HepG2 (cell line): ENCODE measurements around the gene EHD1. TPM values are rescaled to one million over a fixed set of nuclear protein-coding genes. Genes with fewer than 3 reads are reported as not detected.

Experiments used
- ATAC-seq: fragments of 200-7000 bp; cut with Tn5 transposase; 3 replicates; pipeline ENCODE4 v1.9.1; 2020; ENCODE audit warnings: mild to moderate bottlenecking, moderate library complexity
- BruUV-seq: library from RNA; stranded (reverse); fragments of 400-500 nt; replicated peaks from 2 replicates; lab custom pipeline; 2021; lab: Mats Ljungman, UMichigan
- CTCF ChIA-PET: fragments of 300-600 bp; formaldehyde crosslinking; extraction: SDS; loops from one replicate; lab custom pipeline; 2021; ENCODE audit warnings: low total read pairs, inconsistent platforms, low intra/inter-chr PET ratio; lab: Yijun Ruan, JAX
- POLR2A ChIA-PET: fragments of 350-600 bp; sonication (Branson Sonifier 250); formaldehyde crosslinking; loops from one replicate; lab custom pipeline; 2020; ENCODE audit warnings: antibody characterized with exemption, inconsistent platforms; lab: Yijun Ruan, JAX
- DNase-seq: peaks from one replicate; pipeline ENCODE4 v3.0.0-alpha.2; 2015; ENCODE audit warnings: low spot score
- FAIRE-seq: peaks from 3 replicates; lab custom pipeline; 2011; peaks lifted over from hg19 to GRCh38; lab: Jason Lieb, UNC
- H2AFZ ChIP-seq: one replicate; pipeline ENCODE4 v1.6.1; 2011; ENCODE audit warnings: low read length, inconsistent platforms
- H3K27ac ChIP-seq: fragments of 300-600 bp; 3 replicates; pipeline ENCODE4 v1.8.0; 2011; ENCODE audit warnings: mixed run types, mild to moderate bottlenecking, mixed read lengths, low read length, inconsistent platforms; ENCODE audit not compliant: insufficient read depth; ENCODE audit errors: extremely low read length
- H3K27me3 ChIP-seq, 2 experiments: fragments of 200-600 bp in 1 of 2; 2 replicates in 1 of 2; 3 replicates in 1 of 2; pipeline versions ENCODE4 v1.6.0 to v1.8.0; 2011; ENCODE audit warnings: low read length in 2 of 2, mild to moderate bottlenecking in 2 of 2, moderate library complexity in 2 of 2, inconsistent platforms in 1 of 2; ENCODE audit not compliant: insufficient read depth in 2 of 2, control insufficient read depth in 1 of 2
- H3K36me3 ChIP-seq, 2 experiments: fragments of 200-600 bp in 1 of 2; replicated peaks in 1 of 2; 2 replicates in 1 of 2; 3 replicates in 1 of 2; pipeline versions ENCODE4 v1.5.1 to v1.8.0; 2011; ENCODE audit warnings: low read length in 2 of 2, inconsistent platforms in 1 of 2; ENCODE audit not compliant: insufficient read depth in 2 of 2, control insufficient read depth in 1 of 2
- H3K4me1 ChIP-seq: 2 replicates; pipeline ENCODE4 v1.5.1; 2012; ENCODE audit warnings: low read length, inconsistent platforms; ENCODE audit not compliant: insufficient read depth
- H3K4me2 ChIP-seq: 2 replicates; pipeline ENCODE4 v1.6.0; 2011; ENCODE audit warnings: low read depth, low read length, inconsistent platforms
- H3K4me3 ChIP-seq, 3 experiments: fragments of 200-600 bp in 1 of 3; sonication (generic), shearing (Covaris generic) in 1 of 3; replicated peaks in 1 of 3; 2 replicates each; pipeline ENCODE4 v1.5.1; 2011 to 2016; ENCODE audit warnings: low read length in 3 of 3, inconsistent platforms in 2 of 3, low read depth in 2 of 3, mild to moderate bottlenecking in 2 of 3, control low read depth in 1 of 3, mixed read lengths in 1 of 3; ENCODE audit not compliant: insufficient read depth in 1 of 3
- H3K79me2 ChIP-seq: one replicate; pipeline ENCODE4 v1.6.1; 2011; ENCODE audit warnings: low read length, inconsistent platforms; ENCODE audit not compliant: insufficient read depth
- H3K9ac ChIP-seq: 2 replicates; pipeline ENCODE4 v1.6.0; 2011; ENCODE audit warnings: mild to moderate bottlenecking, low read depth, low read length, inconsistent platforms; ENCODE audit not compliant: insufficient read depth
- H3K9me3 ChIP-seq: 2 replicates; pipeline ENCODE4 v1.5.1; 2012; ENCODE audit warnings: mild to moderate bottlenecking, low read length
- H4K20me1 ChIP-seq: 2 replicates; pipeline ENCODE4 v1.6.0; 2011; ENCODE audit warnings: inconsistent platforms, mild to moderate bottlenecking, low read length, moderate library complexity; ENCODE audit not compliant: insufficient read depth
- CTCF ChIP-seq: sonication (generic); formaldehyde crosslinking; IDR thresholded peaks from 2 replicates; pipeline ENCODE4 v1.5.0; 2020; ENCODE audit warnings: mild to moderate bottlenecking, missing genetic modification reagents, moderate library complexity
- FIP1L1 ChIP-seq: fragments of 200-400 bp; formaldehyde crosslinking; IDR thresholded peaks from 2 replicates; pipeline ENCODE4 v1.6.1; 2018; ENCODE audit warnings: low read depth, mild to moderate bottlenecking, low read length, moderate library complexity, borderline replicate concordance; ENCODE audit not compliant: insufficient read depth
- FLYWCH1 ChIP-seq: sonication (generic); formaldehyde crosslinking; IDR thresholded peaks from 2 replicates; pipeline ENCODE4 v1.8.1; 2023; ENCODE audit warnings: mild to moderate bottlenecking, missing genetic modification reagents
- NONO ChIP-seq, 2 experiments: fragments of 450-650 bp in 1 of 2; sonication (generic) in 1 of 2; formaldehyde crosslinking in 1 of 2; IDR thresholded peaks in 1 of 2; conservative IDR thresholded peaks in 1 of 2; 2 replicates each; pipeline versions ENCODE4 v1.6.1 to v1.8.0; 2017 to 2022; ENCODE audit warnings: mild to moderate bottlenecking in 1 of 2, missing genetic modification reagents in 1 of 2, moderate library complexity in 1 of 2
- WIZ ChIP-seq: sonication (generic); formaldehyde crosslinking; IDR thresholded peaks from 2 replicates; pipeline ENCODE4 v1.5.1; 2020; ENCODE audit warnings: mild to moderate bottlenecking, missing genetic modification reagents
- ZBTB3 ChIP-seq: sonication (generic); formaldehyde crosslinking; IDR thresholded peaks from 2 replicates; pipeline ENCODE4 v1.4.0; 2020; ENCODE audit warnings: low read depth, mild to moderate bottlenecking, moderate library complexity, missing genetic modification reagents, borderline replicate concordance
- ZFP62 ChIP-seq: sonication (generic); formaldehyde crosslinking; IDR thresholded peaks from 2 replicates; pipeline ENCODE4 v1.4.0; 2020; ENCODE audit warnings: missing genetic modification reagents
- ZFYVE20 ChIP-seq: sonication (generic); formaldehyde crosslinking; IDR thresholded peaks from 2 replicates; pipeline ENCODE4 v1.8.0; 2023; ENCODE audit warnings: low read depth, mild to moderate bottlenecking, moderate library complexity, missing genetic modification reagents, borderline replicate concordance
- ZNF260 ChIP-seq: sonication (generic); formaldehyde crosslinking; IDR thresholded peaks from 2 replicates; pipeline ENCODE4 v1.4.0; 2020; ENCODE audit warnings: missing genetic modification reagents, low read depth, mild to moderate bottlenecking, borderline replicate concordance
- ZNF430 ChIP-seq: sonication (generic); formaldehyde crosslinking; IDR thresholded peaks from 2 replicates; pipeline ENCODE4 v1.9.0; 2021; ENCODE audit warnings: mild to moderate bottlenecking, missing genetic modification reagents
- ZNF724P ChIP-seq: sonication (generic); formaldehyde crosslinking; IDR thresholded peaks from 2 replicates; pipeline ENCODE4 v1.8.0; 2022; ENCODE audit warnings: missing genetic modification reagents, borderline replicate concordance
- WGBS: methylation state at CpG from one replicate; pipeline ENCODE4 v1.1.6; 2017; ENCODE audit warnings: low lambda C conversion rate; 5-methylcytosine and 5-hydroxymethylcytosine counted together
- in situ Hi-C: cut with HindIII; loops from 2 replicates; pipeline ENCODE4 v1.10.0; 2017; ENCODE audit warnings: low pct_unique_long_range_greater_than_20kb; ENCODE audit not compliant: extremely low pct_ligation_motif_present
- intact Hi-C: fragments of 100-400 bp; cut with micrococcal nuclease; formaldehyde crosslinking; loops from one replicate; pipeline ENCODE4 v1.10.0; 2022; ENCODE audit not compliant: unreplicated experiment
- polyA plus RNA-seq, 8 experiments: library from polyadenylated mRNA; depleted of rRNA in 3 of 8; stranded (reverse) in 7 of 8; unstranded in 1 of 8; fragments of >200 nt; fragmentation: Illumina TruSeq in 4 of 8; extraction: Trizol in 4 of 8; gene quantifications; 2 replicates each; pipeline versions ENCODE4 v1.2.1 to v1.2.3, GENCODE V29; 2011 to 2016; ENCODE audit warnings: low read depth in 4 of 8, missing spikeins in 1 of 8, mixed read lengths in 1 of 8; ENCODE audit not compliant: insufficient read depth in 1 of 8
- total RNA-seq, 5 experiments: library from RNA; depleted of rRNA; stranded (reverse); fragments of >200 nt; fragmentation: Illumina TruSeq; extraction: Trizol; gene quantifications; 2 replicates each; pipeline ENCODE4 v1.2.3, GENCODE V29; 2016; ENCODE audit warnings: low read depth in 1 of 5

The EHD1 gene
- total and polyA plus RNA-seq, 2 of the 13 experiments (the other 11 are each of a cell fraction or from before 2014, with no cell fraction given): 23.6 to 26.6 TPM

GRCh38 chr11:64884019-64884418 is 5.6 kb upstream of the EHD1 start:
- intact Hi-C loops: no loop called here
- ChIA-PET POLR2A (interaction anchor here (1.0 to 11.5 kb wide), 5 partner anchors 7 to 105 kb away, joined by 3 to 132 read pairs (median 6); partner anchors contain the start of genes EHD1 and SF1), CTCF (no interaction called here)
- no peak for FAIRE-seq
- no peaks in the 10 kb centered on the region for H3K36me3 ChIP-seq
- 44% methylated on average over 6 of the region's 8 CpGs for WGBS
- no peak overlapping the region for H3K4me3 ChIP-seq
- BruUV-seq: no TSS peak
- no peak overlapping the region for H3K27ac ChIP-seq
- no peak overlapping the region for H3K4me2 ChIP-seq
- no peaks in the 10 kb centered on the region for H3K9me3 ChIP-seq
- H2AFZ ChIP-seq: no peak overlapping the region
- no peaks in the 10 kb centered on the region for H3K79me2 ChIP-seq
- no peak for ATAC-seq
- no peak for DNase-seq
- in situ Hi-C loops: no loop called here
- TF ChIP-seq FLYWCH1 (CRISPR knock-in tag) (no peak), ZNF430 (CRISPR knock-in tag) (no peak), WIZ (no peak), ZBTB3 (CRISPR knock-in tag) (no peak), NONO (IDR thresholded peaks at IDR 0.05) (no peak), NONO (CRISPR knock-in tag; conservative IDR thresholded peaks at IDR 0.05) (no peak), ZNF260 (CRISPR knock-in tag) (no peak), ZFYVE20 (CRISPR knock-in tag) (no peak), FIP1L1 (no peak), ZFP62 (CRISPR knock-in tag) (no peak), CTCF (CRISPR knock-in tag) (no peak), ZNF724P (CRISPR knock-in tag) (no peak)
- H3K9ac ChIP-seq: no peak overlapping the region
- peaks cover 3% of the 10 kb centered on the region; the same call in 1 of the 2 replicates for H4K20me1 ChIP-seq
- no peaks in the 10 kb centered on the region for H3K27me3 ChIP-seq
- H3K4me1 ChIP-seq: peaks cover 73% of the 10 kb centered on the region
